Right lobe of liver (tissue), 4 donors: Measurements from ENCODE around the gene BEND7.

ENCODE experiments used
- CTCF ChIP-seq, 4 donors: fragments of 200-600 bp in 3 of 4; fragments of 450-650 bp in 1 of 4; IDR thresholded peaks; one replicate each; pipeline versions ENCODE4 v1.5.1 to v1.8.0; 2016 to 2022; ENCODE audit warnings: antibody characterized with exemption in 4 of 4, mild to moderate bottlenecking in 2 of 4
- POLR2A ChIP-seq: fragments of 450-650 bp; IDR thresholded peaks from one replicate; pipeline ENCODE4 v1.6.1; 2017; ENCODE audit warnings: antibody characterized with exemption, mild to moderate bottlenecking
- donor health status: DM: no; HTN: no; CAD: no.
- donor health status: DM: no; HTN: no; CAD: no.
- donor health status: DM: no; HTN: yes; CAD: no.

- no peak for TF ChIP-seq POLR2A
- TF ChIP-seq CTCF (IDR thresholded peaks at IDR 0.05): no peak
These were observed 28.6 kb downstream of the BEND7 start for GRCh38 chr10:13500201-13500600.
